ENCODE results near the gene CHD3.

The CHD3 gene

GRCh38 chr17:7888184-7888920 is at the start of gene CHD3:
Gene CHD3 (plus strand): TSS chr17:7888789. CDS start chr17:7889001, 212 bp downstream.
- DNase-seq: no peak

DNA sequence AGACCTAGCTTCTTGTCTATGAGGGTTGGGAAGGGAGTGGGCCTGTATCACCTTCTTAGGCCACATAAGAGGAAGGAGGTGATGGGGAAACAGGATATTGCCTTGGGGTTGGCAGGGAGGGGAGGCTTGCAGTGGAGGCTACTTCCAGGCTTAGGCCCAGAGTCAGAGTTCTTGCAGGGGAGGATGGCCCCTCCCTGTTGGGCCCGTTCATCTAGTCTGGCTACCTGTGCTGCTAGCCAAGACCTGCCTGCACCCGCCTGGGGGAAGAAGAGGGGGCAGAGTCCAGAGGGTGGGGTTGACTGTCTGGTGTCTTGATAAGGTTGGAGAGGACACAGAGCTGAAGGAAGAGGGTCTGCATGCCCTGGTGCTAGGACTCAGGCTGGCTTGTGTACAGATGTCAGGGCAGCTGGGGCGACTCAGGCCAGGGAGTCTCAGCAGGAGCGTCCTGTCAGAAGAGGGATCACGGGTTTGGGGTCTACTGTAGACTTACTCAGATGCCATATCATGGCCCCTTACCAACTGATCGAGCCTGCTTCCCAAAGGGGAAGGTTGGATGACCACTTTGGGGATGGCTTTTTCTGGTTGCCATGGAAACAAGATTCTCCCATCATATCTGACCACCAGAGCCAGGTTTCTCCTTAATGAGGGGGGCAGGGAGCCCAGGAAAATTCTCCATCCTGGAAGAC is 49.3 kb upstream of the CHD3 start:
- DNase-seq: no peak

GRCh38 chr17:7839876-7840261 is 48.7 kb upstream of the CHD3 start:
- DNase-seq: peak; percentile 27

- no peak for DNase-seq
Measured at GRCh38 chr17:7840441-7840840, 48.1 kb upstream of the CHD3 start.

- DNase-seq: no peak
Measured at GRCh38 chr17:7840875-7841274, 47.7 kb upstream of the CHD3 start.

DNA sequence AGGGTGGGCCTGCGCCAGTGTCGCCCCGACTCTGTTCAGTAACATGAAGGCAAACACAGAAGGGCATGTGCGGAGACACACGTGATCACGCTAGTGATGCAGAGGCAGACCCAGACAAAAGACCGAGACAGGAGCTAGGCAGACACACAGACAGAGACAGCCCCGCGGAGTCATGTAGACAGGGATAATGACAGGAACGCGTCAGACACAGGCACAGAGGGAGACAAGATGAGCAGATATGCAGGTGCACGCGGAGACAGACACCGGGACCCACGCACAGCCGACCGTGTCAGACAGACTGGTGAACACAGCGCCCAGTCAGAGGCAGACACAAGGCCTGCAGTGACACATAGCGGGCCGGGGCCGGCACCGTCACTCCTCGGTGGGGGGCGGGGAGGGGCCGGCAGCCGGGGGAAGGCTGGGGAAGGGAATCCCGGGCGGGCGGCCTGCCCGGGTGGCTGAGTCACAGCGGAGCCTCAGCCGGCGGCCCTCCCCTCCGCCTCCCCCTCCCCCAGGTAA is 47.1 kb upstream of the CHD3 start:
- DNase-seq: peak; percentile 59

DNA sequence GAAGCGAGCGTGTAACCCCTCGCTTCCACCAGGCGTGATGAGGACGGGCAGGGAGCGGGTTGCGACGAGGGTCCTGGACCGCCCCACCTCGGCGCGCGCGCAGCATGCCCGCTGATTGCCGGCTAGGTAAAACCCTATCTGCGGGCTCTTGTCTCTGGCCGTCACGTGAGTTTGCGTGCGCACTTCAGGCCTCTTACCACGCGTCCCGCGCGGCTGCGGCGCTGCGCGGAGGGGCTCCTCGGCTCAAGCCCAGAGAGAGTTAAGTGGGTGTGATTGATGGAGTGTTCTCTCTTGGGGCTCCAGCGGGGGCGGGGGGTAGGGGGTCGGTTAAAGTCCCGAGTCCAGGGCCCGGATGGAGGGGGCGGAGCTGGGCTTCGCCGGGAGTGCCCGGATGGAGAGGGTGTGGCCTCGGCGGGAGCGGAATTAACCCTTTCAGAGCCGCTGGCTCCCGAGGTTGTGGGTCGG is 46.6 kb upstream of the CHD3 start:
- peak; percentile 70 for DNase-seq

DNA sequence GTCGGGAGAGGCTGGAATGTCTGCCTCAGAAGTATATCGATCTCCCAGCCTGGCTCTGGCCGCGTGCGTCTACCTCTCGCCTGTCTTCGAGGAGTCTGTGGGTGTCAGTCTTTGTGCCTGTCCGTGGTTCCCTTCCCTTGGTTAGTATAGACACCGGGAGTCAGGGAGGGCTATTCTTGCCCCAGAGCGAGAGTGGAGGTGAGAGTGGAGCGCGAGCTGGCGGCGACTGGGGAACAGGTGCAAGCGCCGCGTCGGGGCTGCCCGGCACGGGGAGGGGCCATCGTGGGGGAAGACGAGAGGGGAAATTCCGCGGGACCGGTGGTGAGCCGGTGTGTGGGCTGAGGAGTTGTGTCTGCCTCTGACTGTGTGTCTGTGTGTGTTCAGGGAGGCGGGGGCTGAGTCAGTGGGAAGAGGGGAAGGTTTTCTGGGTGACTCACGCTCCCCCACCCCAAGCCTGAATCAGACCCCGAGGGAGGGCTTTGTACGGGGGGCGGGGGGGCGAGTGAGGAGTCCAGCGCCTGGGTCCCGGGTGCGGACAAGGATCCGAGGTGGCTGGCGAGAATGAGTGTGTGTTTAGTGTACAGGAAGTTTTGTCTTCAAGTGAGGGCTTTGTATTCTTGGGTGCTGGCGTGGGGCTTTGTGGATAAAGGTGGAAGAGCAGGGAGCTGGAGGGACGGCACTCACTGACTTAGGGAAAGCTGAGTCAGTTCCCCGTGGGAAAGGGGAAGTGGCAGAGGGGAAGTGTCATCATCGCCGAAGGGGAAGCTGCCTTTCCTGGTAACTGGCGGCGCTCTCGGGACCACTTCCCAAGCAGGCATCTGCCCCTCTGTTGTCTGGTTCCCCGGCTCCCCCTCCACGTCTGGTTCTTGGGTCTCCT is 46.0 kb upstream of the CHD3 start:
- no peak for DNase-seq

DNA sequence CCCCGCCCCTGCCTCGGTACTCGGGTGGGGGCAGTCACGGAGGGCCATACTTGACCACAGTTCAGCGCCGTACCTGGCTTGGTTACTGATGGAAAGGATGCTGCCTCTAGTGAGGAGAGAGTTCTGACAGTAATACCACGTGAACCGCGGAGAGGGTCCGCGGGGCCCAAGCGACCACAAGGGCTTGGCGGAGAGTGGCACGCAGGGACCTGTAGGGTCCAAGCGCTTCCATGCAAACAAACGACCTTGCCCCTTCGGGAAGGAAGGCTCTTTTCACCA is 45.4 kb upstream of the CHD3 start:
- DNase-seq: no peak

DNA sequence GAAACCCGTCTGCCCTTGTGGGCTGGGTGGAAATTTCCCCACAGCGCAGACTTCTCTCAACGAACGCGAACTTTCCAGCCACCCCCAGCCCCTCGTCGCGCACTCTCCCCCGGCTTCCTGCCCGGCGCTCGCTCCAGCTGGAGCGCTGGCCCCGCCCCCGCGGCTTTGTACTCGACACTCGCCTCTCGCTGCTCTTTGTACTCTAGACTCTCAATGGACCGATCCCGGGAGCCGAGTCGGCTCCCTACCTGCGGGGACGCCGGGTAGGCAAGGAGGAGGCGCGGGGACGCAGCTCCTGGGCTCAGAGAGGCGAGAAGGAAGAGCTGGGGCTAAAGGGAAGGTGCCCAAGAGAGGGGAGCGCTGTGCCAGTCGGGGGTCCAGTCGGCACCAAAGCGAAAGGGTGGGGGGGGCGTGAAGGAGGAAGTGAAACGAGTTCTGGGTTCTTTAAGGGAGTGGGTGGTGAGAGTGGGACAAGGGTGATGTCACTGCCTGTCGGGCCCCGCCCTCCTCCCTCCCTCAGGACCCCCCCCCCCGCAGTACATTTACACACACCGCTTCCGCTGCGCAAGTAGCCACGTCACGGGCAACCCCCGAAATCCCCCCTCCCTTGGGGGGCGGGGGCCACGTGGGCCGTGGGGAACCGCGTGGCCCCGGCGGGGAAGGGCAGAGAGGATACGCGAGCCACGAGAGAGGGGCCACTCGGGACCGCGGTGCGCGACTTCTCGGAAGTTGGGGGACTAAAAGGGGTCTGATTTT is 44.9 kb upstream of the CHD3 start:
- peak; percentile 60 for DNase-seq

- peak; percentile 84 for DNase-seq
Measured at GRCh38 chr17:7844292-7845154, 44.1 kb upstream of the CHD3 start.

DNA sequence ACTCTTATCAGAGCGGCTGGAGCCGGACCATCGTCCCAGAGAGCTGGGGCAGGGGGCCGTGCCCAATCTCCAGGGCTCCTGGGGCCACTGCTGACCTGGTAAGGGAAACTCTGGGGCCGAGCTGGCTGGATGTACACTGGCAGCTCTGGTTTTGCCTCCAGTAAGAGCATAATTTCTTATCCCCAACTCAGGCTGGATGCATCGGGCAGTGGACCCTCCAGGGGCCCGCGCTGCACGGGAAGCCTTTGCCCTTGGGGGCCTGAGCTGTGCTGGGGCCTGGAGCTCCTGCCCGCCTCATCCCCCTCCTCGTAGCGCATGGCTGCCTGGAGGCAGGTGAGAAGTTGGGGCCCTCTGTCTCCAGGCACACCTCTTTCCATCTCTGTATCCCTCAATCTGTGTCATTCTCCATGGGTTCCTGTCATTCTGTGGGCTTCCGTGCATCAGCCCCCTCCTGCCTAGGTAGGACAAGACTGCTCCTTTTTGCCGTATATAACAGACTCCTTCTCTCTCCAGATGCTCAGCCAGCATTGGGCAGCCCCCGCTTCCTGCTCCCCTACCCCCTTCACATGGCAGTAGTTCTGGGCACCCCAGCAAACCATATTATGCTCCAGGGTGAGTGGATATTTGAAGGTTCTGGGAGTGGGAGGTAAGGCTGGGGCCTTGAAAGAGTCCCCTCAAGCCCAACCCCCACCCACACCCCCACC is 43.1 kb upstream of the CHD3 start:
- DNase-seq: no peak

GRCh38 chr17:7846063-7846735 is 42.4 kb upstream of the CHD3 start:
- DNase-seq: no peak

- no peak for DNase-seq
Measured at GRCh38 chr17:7846765-7847661, 41.6 kb upstream of the CHD3 start.

DNA sequence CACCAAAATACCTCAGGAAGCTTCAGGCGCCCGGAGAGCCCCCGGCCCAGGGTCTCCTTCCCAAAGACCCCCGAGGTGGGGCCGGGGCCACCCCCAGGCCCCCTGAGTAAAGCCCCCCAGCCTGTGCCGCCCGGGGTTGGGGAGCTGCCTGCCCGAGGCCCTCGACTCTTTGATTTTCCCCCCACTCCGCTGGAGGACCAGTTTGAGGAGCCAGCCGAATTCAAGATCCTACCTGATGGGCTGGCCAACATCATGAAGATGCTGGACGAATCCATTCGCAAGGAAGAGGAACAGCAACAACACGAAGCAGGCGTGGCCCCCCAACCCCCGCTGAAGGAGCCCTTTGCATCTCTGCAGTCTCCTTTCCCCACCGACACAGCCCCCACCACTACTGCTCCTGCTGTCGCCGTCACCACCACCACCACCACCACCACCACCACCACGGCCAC is 40.4 kb upstream of the CHD3 start:
- DNase-seq: no peak

DNA sequence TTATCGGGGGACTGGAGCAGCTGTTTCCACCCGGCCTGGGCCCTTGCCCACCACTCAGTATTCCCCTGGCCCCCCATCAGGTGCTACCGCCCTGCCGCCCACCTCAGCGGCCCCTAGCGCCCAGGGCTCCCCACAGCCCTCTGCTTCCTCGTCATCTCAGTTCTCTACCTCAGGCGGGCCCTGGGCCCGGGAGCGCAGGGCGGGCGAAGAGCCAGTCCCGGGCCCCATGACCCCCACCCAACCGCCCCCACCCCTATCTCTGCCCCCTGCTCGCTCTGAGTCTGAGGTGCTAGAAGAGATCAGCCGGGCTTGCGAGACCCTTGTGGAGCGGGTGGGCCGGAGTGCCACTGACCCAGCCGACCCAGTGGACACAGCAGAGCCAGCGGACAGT is 39.9 kb upstream of the CHD3 start:
- no peak for DNase-seq

- DNase-seq: no peak
Measured at GRCh38 chr17:7849130-7849750, 39.3 kb upstream of the CHD3 start.

- no peak for DNase-seq
Measured at GRCh38 chr17:7849751-7850504, 38.7 kb upstream of the CHD3 start.

Data from NCI-H446 treated with DMSO at 0.1 percent for 48 hours (cell line).